NT2/D1 (cell line): Measurements from ENCODE around the gene GRIN3B.

Experiments used
- SUZ12 ChIP-seq: IDR thresholded peaks from 2 replicates; pipeline ENCODE4 v1.6.1; 2011; ENCODE audit not compliant: insufficient read length, insufficient read depth; ENCODE audit errors: extremely low read depth
- YY1 ChIP-seq: IDR thresholded peaks from 2 replicates; pipeline ENCODE4 v1.6.1; 2011; ENCODE audit not compliant: insufficient read length, insufficient read depth
- ZNF274 ChIP-seq: IDR thresholded peaks from 2 replicates; pipeline ENCODE4 v1.6.1; 2011; ENCODE audit warnings: mild to moderate bottlenecking, low read depth, low read length

- TF ChIP-seq YY1 (no peak), ZNF274 (no peak), SUZ12 (no peak)
These were observed 29.5 kb upstream of the GRIN3B start for GRCh38 chr19:970695-971094.
